Right atrium auricular region (tissue), 2 donors: Measurements from ENCODE around the gene NXPH1. TPM values are rescaled to one million over a fixed set of nuclear protein-coding genes. Genes with fewer than 3 reads are reported as not detected.

Experiments used
- DNase-seq: peaks from one replicate; pipeline ENCODE4 v3.0.0-alpha.2; 2019; ENCODE audit warnings: low spot score
- H3K27ac ChIP-seq, 2 donors: fragments of 200-600 bp; sonication (generic); 1 replicate in 1 of 2; 2 replicates in 1 of 2; pipeline ENCODE4 v1.5.1; 2016 to 2019
- H3K27me3 ChIP-seq, 2 donors: fragments of 200-600 bp; sonication (generic); one replicate each; pipeline versions ENCODE4 v1.5.1 to v1.6.0; 2017 to 2019
- H3K36me3 ChIP-seq: fragments of 200-600 bp; sonication (generic); one replicate; pipeline ENCODE4 v1.5.1; 2016
- H3K4me1 ChIP-seq, 2 donors: fragments of 200-600 bp; sonication (generic); one replicate each; pipeline versions ENCODE4 v1.5.1 to v1.6.0; 2017 to 2019
- H3K4me3 ChIP-seq, 2 donors: fragments of 200-600 bp; sonication (generic); 1 replicate in 1 of 2; 2 replicates in 1 of 2; pipeline ENCODE4 v1.5.1; 2017 to 2019; ENCODE audit warnings: mild to moderate bottlenecking in 1 of 2, moderate library complexity in 1 of 2
- H3K9me3 ChIP-seq, 2 donors: fragments of 200-600 bp; sonication (generic); one replicate each; pipeline ENCODE4 v1.5.1; 2019
- CTCF ChIP-seq, 2 donors: fragments of 200-600 bp; sonication (generic); IDR thresholded peaks; one replicate each; pipeline ENCODE4 v1.5.1; 2019; ENCODE audit warnings: antibody characterized with exemption in 2 of 2
- total RNA-seq, 2 donors: library from RNA; depleted of rRNA; stranded (reverse); fragments of >200 nt; gene quantifications; one replicate each; pipeline ENCODE4 v1.1.0, GENCODE V29; 2016

The NXPH1 gene
- total RNA-seq, 2 donors from 2014 or later, result not detected

GRCh38 chr7:8491544-8492489 lies 58.4 kb downstream of the NXPH1 start:
- Histone ChIP-seq H3K9me3 (no peaks in the 10 kb centered on the region), H3K27me3 (no peaks in the 10 kb centered on the region), H3K4me3 (no peak overlapping the region), H3K27ac (no peak overlapping the region), H3K36me3 (no peaks in the 10 kb centered on the region), H3K4me1 (no peaks in the 10 kb centered on the region)
- no peak for TF ChIP-seq CTCF (IDR thresholded peaks at IDR 0.05)
- DNase-seq, result no peak

- H3K9me3 ChIP-seq, result no peaks in the 10 kb centered on the region
- TF ChIP-seq CTCF (IDR thresholded peaks at IDR 0.05), result no peak
- H3K36me3 ChIP-seq, result no peaks in the 10 kb centered on the region
- no peak for DNase-seq
- no peaks in the 10 kb centered on the region for H3K4me1 ChIP-seq
- H3K27ac ChIP-seq, result no peak overlapping the region
- H3K27me3 ChIP-seq, result no peaks in the 10 kb centered on the region
- no peak overlapping the region for H3K4me3 ChIP-seq
Observed at GRCh38 chr7:8499128-8499527, 65.7 kb downstream of the NXPH1 start.

- Histone ChIP-seq H3K4me3 (no peak overlapping the region), H3K27me3 (no peaks in the 10 kb centered on the region), H3K36me3 (no peaks in the 10 kb centered on the region), H3K4me1 (no peaks in the 10 kb centered on the region), H3K27ac (no peak overlapping the region), H3K9me3 (no peaks in the 10 kb centered on the region)
- DNase-seq, result no peak
- no peak for TF ChIP-seq CTCF (IDR thresholded peaks at IDR 0.05)
Observed at GRCh38 chr7:8500286-8500685, 66.9 kb downstream of the NXPH1 start.

GRCh38 chr7:8507566-8507965 lies 74.2 kb downstream of the NXPH1 start:
- Histone ChIP-seq H3K27ac (no peak overlapping the region), H3K4me1 (no peaks in the 10 kb centered on the region), H3K4me3 (no peak overlapping the region), H3K9me3 (no peaks in the 10 kb centered on the region), H3K36me3 (no peaks in the 10 kb centered on the region), H3K27me3 (no peaks in the 10 kb centered on the region)
- no peak for TF ChIP-seq CTCF (IDR thresholded peaks at IDR 0.05)
- no peak for DNase-seq

GRCh38 chr7:8509621-8510020 lies 76.2 kb downstream of the NXPH1 start:
- H3K4me1 ChIP-seq, result no peaks in the 10 kb centered on the region
- no peak for TF ChIP-seq CTCF (IDR thresholded peaks at IDR 0.05)
- H3K27ac ChIP-seq, result no peak overlapping the region
- no peak overlapping the region for H3K4me3 ChIP-seq
- DNase-seq, result no peak
- no peaks in the 10 kb centered on the region for H3K27me3 ChIP-seq
- H3K9me3 ChIP-seq, result no peaks in the 10 kb centered on the region
- no peaks in the 10 kb centered on the region for H3K36me3 ChIP-seq
